OCI-LY1 (cell line): Measurements from ENCODE around the gene ICOSLG.

Source experiments
- H2AFZ ChIP-seq: fragments of 200-600 bp; sonication (generic), shearing (Covaris generic); 2 replicates; pipeline ENCODE4 v1.6.0; 2014; ENCODE audit warnings: antibody characterized with exemption, mild to moderate bottlenecking, low read length
- H3F3A ChIP-seq: fragments of 200-600 bp; sonication (generic), shearing (Covaris generic); 2 replicates; pipeline ENCODE4 v1.6.0; 2014; ENCODE audit warnings: mild to moderate bottlenecking, antibody characterized with exemption, low read length, moderate library complexity; ENCODE audit not compliant: insufficient read depth
- H3K27ac ChIP-seq: fragments of 200-600 bp; sonication (generic); 2 replicates; pipeline ENCODE4 v1.5.1; 2014; ENCODE audit warnings: low read length, mixed run types, mild to moderate bottlenecking, low read depth; ENCODE audit not compliant: poor library complexity, severe bottlenecking
- H3K27me3 ChIP-seq: fragments of 200-600 bp; sonication (generic); 2 replicates; pipeline ENCODE4 v1.6.0; 2014; ENCODE audit warnings: antibody characterized with exemption, mild to moderate bottlenecking, low read length, moderate library complexity; ENCODE audit not compliant: insufficient read depth
- H3K36me3 ChIP-seq: fragments of 200-600 bp; sonication (generic); 2 replicates; pipeline ENCODE4 v1.6.1; 2014; ENCODE audit warnings: mild to moderate bottlenecking, antibody characterized with exemption, low read length, moderate library complexity, mixed read lengths; ENCODE audit not compliant: insufficient read depth
- H3K4me1 ChIP-seq: fragments of 200-600 bp; sonication (generic); 2 replicates; pipeline ENCODE4 v1.5.1; 2014; ENCODE audit warnings: mild to moderate bottlenecking, low read length, moderate library complexity; ENCODE audit not compliant: insufficient read depth, severe bottlenecking
- H3K4me2 ChIP-seq: fragments of 200-600 bp; sonication (generic), shearing (Covaris generic); 2 replicates; pipeline ENCODE4 v1.6.1; 2014; ENCODE audit warnings: low read length
- H3K4me3 ChIP-seq: fragments of 200-600 bp; sonication (generic); 2 replicates; pipeline ENCODE4 v1.5.1; 2014; ENCODE audit warnings: low read length, low read depth, mild to moderate bottlenecking, mixed read lengths; ENCODE audit not compliant: poor library complexity, severe bottlenecking
- H3K79me2 ChIP-seq: fragments of 200-600 bp; shearing (Covaris generic); 2 replicates; pipeline ENCODE4 v1.6.1; 2016; ENCODE audit warnings: mixed run types, low read length, mixed read lengths; ENCODE audit not compliant: insufficient read depth
- H3K9ac ChIP-seq: fragments of 200-600 bp; sonication (generic), shearing (Covaris generic); 2 replicates; pipeline ENCODE4 v1.6.1; 2014; ENCODE audit warnings: mild to moderate bottlenecking, low read length, mixed read lengths
- H3K9me2 ChIP-seq: fragments of 200-600 bp; sonication (generic), shearing (Covaris generic); 2 replicates; pipeline ENCODE4 v1.6.1; 2014; ENCODE audit warnings: low read depth, mild to moderate bottlenecking, low read length, mixed read lengths
- H3K9me3 ChIP-seq: fragments of 200-600 bp; shearing (Covaris generic); 2 replicates; pipeline ENCODE4 v1.6.1; 2014; ENCODE audit warnings: low read length, mixed read lengths
- H4K20me1 ChIP-seq: fragments of 200-600 bp; sonication (generic), shearing (Covaris generic); 2 replicates; pipeline ENCODE4 v1.6.0; 2016; ENCODE audit warnings: mild to moderate bottlenecking, low read length; ENCODE audit not compliant: insufficient read depth
- EZH2 ChIP-seq: fragments of 200-600 bp; sonication (generic), shearing (Covaris generic); IDR thresholded peaks from 2 replicates; pipeline ENCODE4 v1.8.0; 2017; ENCODE audit warnings: borderline replicate concordance, mixed run types, mild to moderate bottlenecking, antibody characterized with exemption, low read length, moderate library complexity, mixed read lengths
- TF ChIP-seq, protein P1 (sequence below): fragments of 200-600 bp; sonication (generic), shearing (Covaris generic); IDR thresholded peaks from 2 replicates; pipeline ENCODE4 v1.5.1; 2017; ENCODE audit warnings: mild to moderate bottlenecking, antibody characterized with exemption, low read length, moderate library complexity, mixed read lengths

The ICOSLG gene

GRCh38 chr21:44279354-44280260 lies 38.9 kb upstream of the ICOSLG start:
- Histone ChIP-seq H3K79me2 (no peaks in the 10 kb centered on the region), H3K4me3 (no peak overlapping the region), H2AFZ (no peak overlapping the region), H3K27me3 (peaks cover 4% of the 10 kb centered on the region; the same call in 1 of the 2 replicates), H3F3A (no peaks in the 10 kb centered on the region), H3K9me2 (no peaks in the 10 kb centered on the region), H3K27ac (no peak overlapping the region), H3K9ac (no peak overlapping the region), H3K4me2 (no peak overlapping the region), H3K4me1 (no peaks in the 10 kb centered on the region), H4K20me1 (no peaks in the 10 kb centered on the region), H3K9me3 (no peaks in the 10 kb centered on the region), H3K36me3 (no peaks in the 10 kb centered on the region)
- TF ChIP-seq, protein P1, sequence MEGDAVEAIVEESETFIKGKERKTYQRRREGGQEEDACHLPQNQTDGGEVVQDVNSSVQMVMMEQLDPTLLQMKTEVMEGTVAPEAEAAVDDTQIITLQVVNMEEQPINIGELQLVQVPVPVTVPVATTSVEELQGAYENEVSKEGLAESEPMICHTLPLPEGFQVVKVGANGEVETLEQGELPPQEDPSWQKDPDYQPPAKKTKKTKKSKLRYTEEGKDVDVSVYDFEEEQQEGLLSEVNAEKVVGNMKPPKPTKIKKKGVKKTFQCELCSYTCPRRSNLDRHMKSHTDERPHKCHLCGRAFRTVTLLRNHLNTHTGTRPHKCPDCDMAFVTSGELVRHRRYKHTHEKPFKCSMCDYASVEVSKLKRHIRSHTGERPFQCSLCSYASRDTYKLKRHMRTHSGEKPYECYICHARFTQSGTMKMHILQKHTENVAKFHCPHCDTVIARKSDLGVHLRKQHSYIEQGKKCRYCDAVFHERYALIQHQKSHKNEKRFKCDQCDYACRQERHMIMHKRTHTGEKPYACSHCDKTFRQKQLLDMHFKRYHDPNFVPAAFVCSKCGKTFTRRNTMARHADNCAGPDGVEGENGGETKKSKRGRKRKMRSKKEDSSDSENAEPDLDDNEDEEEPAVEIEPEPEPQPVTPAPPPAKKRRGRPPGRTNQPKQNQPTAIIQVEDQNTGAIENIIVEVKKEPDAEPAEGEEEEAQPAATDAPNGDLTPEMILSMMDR = no peak
- no peak for TF ChIP-seq EZH2

GRCh38 chr21:44275041-44275440 lies 34.3 kb upstream of the ICOSLG start:
- Histone ChIP-seq H4K20me1 (no peaks in the 10 kb centered on the region), H2AFZ (no peak overlapping the region), H3K4me3 (no peak overlapping the region), H3K4me2 (no peak overlapping the region), H3K9me2 (no peaks in the 10 kb centered on the region), H3K27ac (no peak overlapping the region), H3K36me3 (no peaks in the 10 kb centered on the region), H3F3A (no peaks in the 10 kb centered on the region), H3K79me2 (no peaks in the 10 kb centered on the region), H3K9me3 (no peaks in the 10 kb centered on the region), H3K4me1 (no peaks in the 10 kb centered on the region), H3K9ac (no peak overlapping the region), H3K27me3 (0 out of 2 replicates have a peak, but pooled peaks cover 10% of the 10 kb centered on the region)
- no peak for TF ChIP-seq EZH2
- TF ChIP-seq, protein P1 = no peak

DNA sequence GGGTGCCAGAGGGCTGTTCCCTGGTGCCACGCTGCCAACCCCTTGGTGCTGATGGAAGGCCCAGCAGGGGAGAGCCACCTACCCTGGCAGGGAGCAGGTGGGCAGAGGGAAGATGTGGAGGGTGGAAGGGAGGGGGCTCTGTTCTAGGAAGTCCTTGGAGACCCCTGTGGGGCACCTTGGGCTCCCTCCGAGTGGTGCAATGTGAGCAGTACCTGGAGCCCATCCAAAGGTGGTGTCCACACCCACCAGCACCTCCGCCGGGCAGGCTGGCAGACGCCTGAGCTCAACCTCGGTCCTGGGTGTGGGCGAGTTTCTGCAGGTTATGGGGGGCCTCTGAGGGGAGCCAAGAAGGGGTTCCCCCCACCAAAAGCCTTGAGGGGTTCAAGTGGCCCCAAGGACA lies 32.3 kb upstream of the ICOSLG start:
- Histone ChIP-seq H3K4me2 (no peak overlapping the region), H3K4me1 (no peaks in the 10 kb centered on the region), H3F3A (no peaks in the 10 kb centered on the region), H3K9ac (no peak overlapping the region), H3K9me3 (no peaks in the 10 kb centered on the region), H4K20me1 (no peaks in the 10 kb centered on the region), H3K9me2 (no peaks in the 10 kb centered on the region), H3K27me3 (peaks cover 10% of the 10 kb centered on the region; the same call in 1 of the 2 replicates), H3K27ac (no peak overlapping the region), H3K79me2 (no peaks in the 10 kb centered on the region), H2AFZ (no peak overlapping the region), H3K4me3 (no peak overlapping the region), H3K36me3 (no peaks in the 10 kb centered on the region)
- TF ChIP-seq, protein P1 = no peak
- no peak for TF ChIP-seq EZH2
